Activated CD4-positive, alpha-beta T cell treated with anti-CD3 and anti-CD28 coated beads, Interleukin-2, amount 50 U/mL, for 4 hours (primary cell): ENCODE data around the gene MPRIP.
"Not testable (repeated sequence)": the region's sequence is repeated elsewhere in the genome, so short reads cannot be mapped to it uniquely, and the experiment has no call there.

Experiments used
- DNase-seq, 2 experiments: peaks; one replicate each; pipeline ENCODE4 v3.0.0-alpha.2; 2020

Gene MPRIP

GRCh38 chr17:17151541-17151940 is 109.3 kb downstream of the MPRIP start:
- no peak for DNase-seq

- peak in 1 of 2 experiments; percentile 6 for DNase-seq
Measured at GRCh38 chr17:17151962-17152361, 109.7 kb downstream of the MPRIP start.

GRCh38 chr17:17152385-17152784 is 110.1 kb downstream of the MPRIP start:
- no peak for DNase-seq

- DNase-seq = no peak
Measured at GRCh38 chr17:17153071-17153470, 110.8 kb downstream of the MPRIP start.

GRCh38 chr17:17153709-17154108 is 111.5 kb downstream of the MPRIP start:
- no peak for DNase-seq

- no peak for DNase-seq
Measured at GRCh38 chr17:17154556-17154955, 112.3 kb downstream of the MPRIP start.

GRCh38 chr17:17154981-17155380 is 112.7 kb downstream of the MPRIP start:
- no peak for DNase-seq

GRCh38 chr17:17155568-17155967 is 113.3 kb downstream of the MPRIP start:
- no peak for DNase-seq

- no peak for DNase-seq
Measured at GRCh38 chr17:17156107-17156506, 113.8 kb downstream of the MPRIP start.

GRCh38 chr17:17156511-17156910 is 114.3 kb downstream of the MPRIP start:
- DNase-seq = no peak

GRCh38 chr17:17157041-17157440 is 114.8 kb downstream of the MPRIP start:
- DNase-seq = no peak

GRCh38 chr17:17158506-17158905 is 116.2 kb downstream of the MPRIP start:
- not testable (repeated sequence) for DNase-seq

- DNase-seq = no peak
Measured at GRCh38 chr17:17159571-17159970, 117.3 kb downstream of the MPRIP start.

GRCh38 chr17:17161121-17161520 is 118.9 kb downstream of the MPRIP start:
- no peak for DNase-seq

GRCh38 chr17:17161759-17162158 is 119.5 kb downstream of the MPRIP start:
- DNase-seq = no peak

GRCh38 chr17:17164156-17164555 is 121.9 kb downstream of the MPRIP start:
- DNase-seq = no peak

GRCh38 chr17:17164676-17165075 is 122.4 kb downstream of the MPRIP start:
- DNase-seq = no peak

GRCh38 chr17:17165666-17166308 is 123.5 kb downstream of the MPRIP start:
- DNase-seq = no peak

- no peak for DNase-seq
Measured at GRCh38 chr17:17166446-17166845, 124.2 kb downstream of the MPRIP start.

GRCh38 chr17:17167356-17167755 is 125.1 kb downstream of the MPRIP start:
- no peak for DNase-seq

- DNase-seq = no peak
Measured at GRCh38 chr17:17167986-17168385, 125.7 kb downstream of the MPRIP start.

- no peak for DNase-seq
Measured at GRCh38 chr17:17168401-17168800, 126.1 kb downstream of the MPRIP start.

- DNase-seq = no peak
Measured at GRCh38 chr17:17169396-17169795, 127.1 kb downstream of the MPRIP start.

- DNase-seq = no peak
Measured at GRCh38 chr17:17170346-17170985, 128.2 kb downstream of the MPRIP start.

- no peak for DNase-seq
Measured at GRCh38 chr17:17171186-17171585, 128.9 kb downstream of the MPRIP start.
